ENCODE data around the gene INPP5D.

DNA sequence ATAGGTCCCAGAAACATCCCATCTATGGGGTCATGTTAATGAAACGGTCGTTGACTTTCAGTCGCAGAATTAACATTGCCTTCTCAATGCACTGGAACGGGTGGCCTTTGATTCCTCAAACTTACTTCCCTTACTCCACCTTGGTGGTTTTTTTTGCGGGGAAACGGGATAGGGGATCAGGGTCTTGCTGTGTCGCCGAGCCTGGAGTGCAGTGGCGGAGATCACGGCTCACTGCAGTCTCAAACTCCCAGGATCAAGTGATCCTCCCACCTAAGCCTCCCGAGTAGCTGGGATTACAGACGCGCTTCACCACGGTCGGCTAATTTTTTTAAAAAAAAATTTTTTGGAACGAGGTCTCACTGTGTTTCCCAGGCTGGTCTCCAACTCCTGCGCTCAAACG is 192.1 kb downstream of the INPP5D start:
- TF ChIP-seq POLR2A (IDR thresholded peaks at IDR 0.05; ENCODE audit: low read length): no peak
- no peak for TF ChIP-seq GATA1 (IDR thresholded peaks at IDR 0.05; ENCODE audit: low read depth, low read length)

Measured in erythroblast (primary cell).